Stimulated activated naive CD4-positive, alpha-beta T cell (primary cell): ENCODE measurements around the gene MXRA7.
A peak's percentile ranks its signal among the peaks of the same experiment; 100 is the strongest.

Experiments
- DNase-seq, 6 experiments: peaks; one replicate each; lab custom pipeline; 2025; lab: John Stamatoyannopoulos, UW

The MXRA7 gene

DNA sequence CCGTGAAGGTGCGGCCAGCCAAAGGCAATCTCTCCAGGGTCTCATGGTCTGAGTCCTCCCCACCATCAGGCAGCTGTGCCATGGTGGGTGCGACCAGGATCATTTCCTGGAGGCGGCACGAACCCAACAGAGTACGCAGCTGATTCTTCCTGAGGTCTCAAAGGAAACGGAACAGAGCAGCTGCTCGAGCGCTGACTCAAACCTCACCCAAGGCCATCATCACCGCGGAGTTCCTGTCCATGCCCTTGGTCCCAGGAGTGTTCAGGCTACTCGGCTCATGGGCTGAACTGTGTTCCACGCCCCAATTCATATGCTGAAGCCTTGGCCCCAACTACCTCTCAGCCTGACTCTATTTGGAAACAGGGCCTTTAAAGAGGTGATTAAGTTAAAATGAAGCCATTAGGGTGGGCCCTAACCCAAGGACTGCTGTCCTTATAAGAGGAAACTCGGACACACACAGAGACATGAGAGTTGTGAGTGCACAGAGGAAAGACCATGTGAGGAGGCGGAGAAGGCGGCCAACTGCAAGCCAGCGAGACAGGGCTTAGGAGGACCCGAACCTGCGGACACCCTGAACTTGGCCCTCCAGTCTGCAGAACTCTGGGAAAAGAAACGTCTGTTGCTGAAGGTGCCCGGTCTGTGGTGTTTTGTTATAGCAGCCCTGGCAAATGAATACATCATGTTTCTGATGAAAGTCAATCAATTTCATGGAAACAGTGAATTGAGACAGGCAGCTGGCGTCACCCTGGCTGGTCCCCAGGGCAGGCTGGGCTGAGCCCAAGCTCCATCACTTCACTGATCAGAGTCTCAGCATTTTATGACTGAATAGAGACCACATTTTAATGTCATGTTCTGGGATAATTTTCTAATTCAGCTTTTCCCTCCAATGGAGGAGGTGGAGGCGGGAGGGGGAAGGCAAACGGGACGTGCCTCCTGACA, 13.7 kb downstream of the MXRA7 start:
- no peak for DNase-seq

DNA sequence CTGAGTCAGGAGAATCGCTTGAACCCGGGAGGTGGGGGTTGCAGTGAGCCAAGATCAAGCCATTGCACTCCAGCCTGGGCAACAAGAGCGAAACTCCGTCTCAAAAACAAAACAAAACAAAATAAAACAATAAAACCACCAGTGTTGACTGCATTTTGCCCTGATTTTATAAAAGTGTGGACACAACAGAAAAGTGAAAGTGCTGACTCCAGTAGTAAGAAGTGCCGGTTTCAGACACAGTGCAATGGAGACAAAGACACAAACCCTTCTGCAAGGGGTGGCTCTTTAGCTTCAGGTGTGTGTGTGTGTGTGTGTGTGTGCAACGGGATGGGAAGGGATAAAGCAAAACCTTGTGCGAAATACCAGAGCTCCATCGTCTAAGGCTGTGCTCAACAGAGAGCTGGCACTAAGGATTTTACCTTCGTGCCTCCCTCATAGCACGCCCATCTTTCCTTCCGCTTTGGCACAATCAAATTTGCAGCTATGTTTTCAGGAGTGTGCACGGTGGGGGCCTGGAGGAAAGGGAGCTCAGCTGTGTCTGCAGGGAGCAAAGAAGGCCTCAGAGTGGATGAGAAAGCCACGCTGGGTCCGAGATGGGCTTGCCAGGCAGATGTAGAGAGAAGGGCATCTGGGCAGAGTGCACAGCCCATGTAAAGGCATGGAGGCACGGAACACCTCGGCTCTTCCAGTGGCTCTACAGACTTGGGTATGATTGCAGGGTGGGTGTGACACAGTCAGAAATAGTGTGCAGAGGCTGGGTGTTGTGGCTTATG, 15.5 kb downstream of the MXRA7 start:
- DNase-seq, result no peak

DNA sequence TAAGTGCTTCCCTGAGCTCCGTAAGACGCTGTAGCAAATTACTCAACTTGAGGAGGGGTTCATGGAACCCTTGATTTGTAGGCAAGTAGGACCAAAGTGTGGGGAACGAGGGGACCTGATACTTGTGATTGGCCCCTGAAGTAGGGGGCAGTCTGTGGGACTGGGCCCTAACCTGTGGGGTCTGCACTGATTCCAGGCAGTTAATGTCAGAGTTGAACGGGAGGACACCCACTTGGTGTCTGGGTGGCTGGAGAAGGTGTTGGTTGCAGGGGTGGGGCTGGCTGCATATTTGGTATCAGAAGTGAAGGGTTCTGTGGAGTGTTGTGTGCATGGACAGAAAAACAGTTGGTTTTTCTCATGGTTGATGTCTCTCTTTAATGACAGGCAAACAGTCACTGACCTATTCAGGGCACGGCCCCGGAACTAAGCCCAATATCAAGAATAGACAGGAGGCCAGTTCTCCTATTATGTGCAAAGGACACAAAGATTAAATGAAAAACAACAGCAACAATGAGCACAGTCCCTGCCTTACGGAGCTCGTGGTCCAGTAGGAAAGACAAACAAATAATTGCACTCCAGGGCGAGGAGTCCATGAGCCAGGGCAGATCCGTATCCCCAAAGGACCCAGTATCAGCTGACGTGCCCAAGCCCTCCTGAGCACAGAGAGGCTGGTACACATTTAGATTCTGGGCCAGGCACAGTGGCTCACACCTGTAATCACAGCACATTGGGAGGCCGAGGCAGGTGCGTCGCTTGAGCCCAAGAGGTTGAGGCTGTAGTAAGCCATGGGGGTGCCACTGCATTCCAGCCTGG, 19.2 kb downstream of the MXRA7 start:
- no peak for DNase-seq

DNA sequence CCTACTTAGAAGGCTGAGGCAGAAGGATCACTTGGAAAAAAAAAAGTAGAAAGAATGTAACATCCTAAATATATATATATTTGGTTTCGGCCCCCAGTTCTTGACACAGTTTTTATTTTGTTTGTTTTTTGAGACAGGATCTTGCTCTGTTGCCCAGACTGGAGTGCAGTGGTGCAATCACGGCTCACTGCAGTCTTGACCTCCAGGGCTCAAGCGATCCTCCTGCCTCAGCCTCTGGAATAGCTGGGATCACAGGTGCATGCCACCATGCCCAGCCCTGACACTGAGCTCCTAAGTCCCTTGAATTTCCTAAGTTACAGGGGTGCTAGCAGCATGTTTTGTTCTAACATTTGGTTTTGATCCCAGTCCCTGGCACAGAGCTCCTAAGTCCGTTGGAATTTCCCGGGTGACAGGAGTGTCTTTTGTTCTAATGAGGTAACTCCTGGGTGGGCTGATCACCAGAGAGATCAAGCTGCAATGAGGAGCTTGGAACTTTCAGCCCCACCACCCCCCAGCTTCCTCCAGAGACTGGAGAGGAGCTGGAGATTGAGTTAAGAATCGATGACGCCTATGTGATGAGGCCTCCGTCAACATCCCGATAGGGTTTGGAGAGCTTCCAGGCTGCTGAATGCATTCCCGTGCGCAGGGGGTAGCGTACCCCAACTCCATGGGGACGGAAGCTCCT, 20.0 kb downstream of the MXRA7 start:
- DNase-seq, result no peak

DNA sequence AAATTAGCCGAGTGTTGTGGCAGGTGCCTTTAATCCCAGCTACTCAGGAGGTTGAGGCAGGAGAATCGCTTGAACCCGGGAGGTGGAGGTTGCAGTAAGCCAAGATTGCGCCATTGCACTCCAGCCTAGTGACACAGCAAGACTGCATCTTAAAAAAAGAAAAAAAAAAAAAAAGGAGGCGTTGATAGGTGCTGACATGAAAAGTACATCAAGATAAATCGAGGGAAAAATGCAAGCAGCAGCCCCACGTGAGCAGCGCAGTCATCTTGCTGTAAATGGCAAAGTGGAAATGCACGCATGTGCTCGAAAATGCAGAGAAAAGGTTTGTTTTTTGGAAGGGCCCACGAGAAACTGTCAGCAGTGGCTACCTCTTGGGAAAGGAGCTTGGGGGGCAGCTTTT, 20.9 kb downstream of the MXRA7 start:
- no peak for DNase-seq

DNA sequence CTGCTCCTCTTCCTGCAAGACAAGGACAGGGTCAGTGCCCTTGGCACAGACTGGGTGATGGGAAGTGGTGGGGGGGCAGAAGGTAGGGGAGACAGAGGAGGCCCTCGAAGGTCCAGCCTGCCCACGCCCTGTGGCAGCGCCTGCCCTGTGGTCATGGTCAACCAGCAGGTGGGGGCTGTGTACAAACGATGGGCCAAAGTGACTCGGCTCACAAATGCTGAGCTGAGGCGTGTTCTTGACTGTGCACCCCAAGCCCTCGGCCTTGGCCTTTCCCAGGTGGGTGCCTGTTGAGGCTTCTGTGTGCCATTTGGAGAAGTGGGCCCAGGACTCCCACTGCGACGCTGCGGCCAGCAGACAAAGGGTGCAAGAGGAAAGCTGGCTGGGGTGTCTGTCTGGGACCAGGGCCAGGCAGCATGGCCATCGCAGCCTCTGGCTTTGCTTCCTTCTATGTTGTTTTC, 22.6 kb downstream of the MXRA7 start:
- no peak for DNase-seq

DNA sequence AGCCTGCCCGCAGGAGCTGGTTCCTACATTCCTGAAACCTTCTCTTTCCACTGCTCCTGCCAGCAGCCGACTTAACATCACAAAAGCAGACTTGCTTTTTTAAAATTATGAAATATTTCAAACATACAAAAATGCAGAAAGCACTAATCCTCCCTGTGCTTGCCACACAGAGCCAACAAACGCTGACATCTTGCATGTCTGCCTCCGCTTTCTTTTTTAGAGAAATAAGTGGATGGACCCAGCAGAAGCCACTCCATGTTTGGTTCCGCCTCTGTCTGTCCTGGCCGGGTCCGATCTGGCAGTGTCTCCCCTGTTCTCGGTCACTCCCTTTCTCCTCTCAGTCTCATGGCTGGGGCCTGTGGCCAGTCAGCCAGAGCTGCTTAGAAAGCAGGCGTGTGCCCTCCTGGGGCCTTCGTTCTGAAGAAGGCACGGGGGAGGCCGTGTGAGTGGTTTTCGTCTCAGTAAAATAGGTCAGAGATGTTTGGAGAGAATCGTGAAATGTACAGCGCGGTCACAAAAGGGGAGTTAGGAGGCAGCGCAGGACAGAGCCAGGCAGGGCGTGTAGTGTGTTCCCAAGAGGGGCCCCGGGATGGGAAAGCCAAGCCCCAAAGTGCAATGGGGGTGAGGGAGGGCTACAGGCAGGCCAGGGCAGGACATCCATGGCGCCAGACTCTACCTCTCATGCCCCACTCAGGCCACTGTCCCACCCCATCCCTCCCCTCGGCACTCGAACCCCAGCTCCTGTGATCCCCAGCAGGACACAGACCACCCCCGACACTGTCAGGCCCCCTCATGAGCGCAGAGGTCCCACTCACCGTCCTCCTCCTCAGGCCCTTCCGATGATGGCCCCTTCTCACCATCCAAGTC, 23.2 kb downstream of the MXRA7 start:
- DNase-seq, result no peak

DNA sequence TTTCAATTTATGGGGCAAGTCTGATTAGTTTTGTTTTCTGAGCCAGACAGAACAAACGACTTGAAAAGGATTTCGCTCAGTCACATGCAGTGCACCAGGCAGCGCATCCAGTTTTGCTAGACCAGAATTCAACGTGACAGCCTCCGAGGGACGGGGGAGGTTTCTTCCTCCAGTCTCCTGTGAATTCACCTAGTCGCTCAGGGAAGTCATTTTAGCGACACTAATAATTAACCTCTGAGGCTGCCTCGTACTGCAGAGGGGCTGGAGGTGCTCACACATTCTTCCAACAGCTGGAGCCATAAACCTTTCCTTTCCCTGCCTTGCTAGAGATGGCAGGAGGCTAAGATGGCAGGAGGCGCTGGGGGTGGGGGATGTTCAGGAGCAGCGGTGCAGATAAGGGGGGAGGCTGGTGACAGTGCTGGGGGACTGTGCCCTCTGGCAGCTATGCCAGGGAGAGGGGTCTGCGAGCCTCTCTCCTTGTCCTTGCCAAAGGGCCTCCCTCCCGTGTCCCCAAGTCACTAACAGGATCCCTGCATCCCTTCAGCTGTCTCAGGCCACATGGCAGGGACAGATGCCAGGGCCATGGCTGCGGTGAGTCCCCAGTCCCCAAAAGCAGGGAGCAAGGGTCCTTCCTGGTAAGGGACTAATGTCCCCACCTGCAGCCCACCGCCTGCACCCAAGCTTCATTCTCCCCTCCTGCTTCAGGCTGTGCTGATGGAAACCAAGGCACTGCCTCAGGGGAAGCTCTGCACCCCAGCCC, 24.0 kb downstream of the MXRA7 start:
- DNase-seq, result no peak

DNA sequence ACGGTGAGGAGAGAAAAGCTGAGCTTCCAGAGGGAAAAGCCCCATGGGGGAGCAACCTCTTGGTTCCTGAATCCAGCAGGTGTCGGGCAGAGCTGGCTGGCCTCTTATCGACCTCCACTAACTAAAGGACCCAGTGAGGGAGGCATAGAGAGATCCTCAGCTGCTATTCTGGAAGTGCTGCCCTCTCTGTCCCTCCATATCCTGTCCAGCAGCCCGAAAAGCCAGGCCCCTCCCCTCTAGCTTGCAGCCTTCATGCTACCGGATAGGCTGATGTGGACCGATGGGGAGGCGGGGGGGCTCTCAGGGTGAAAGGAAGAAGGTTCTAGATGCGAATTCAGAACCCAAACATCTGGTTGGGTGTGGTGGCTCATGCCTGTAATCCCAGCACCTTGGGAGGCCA, 24.9 kb downstream of the MXRA7 start:
- no peak for DNase-seq

DNA sequence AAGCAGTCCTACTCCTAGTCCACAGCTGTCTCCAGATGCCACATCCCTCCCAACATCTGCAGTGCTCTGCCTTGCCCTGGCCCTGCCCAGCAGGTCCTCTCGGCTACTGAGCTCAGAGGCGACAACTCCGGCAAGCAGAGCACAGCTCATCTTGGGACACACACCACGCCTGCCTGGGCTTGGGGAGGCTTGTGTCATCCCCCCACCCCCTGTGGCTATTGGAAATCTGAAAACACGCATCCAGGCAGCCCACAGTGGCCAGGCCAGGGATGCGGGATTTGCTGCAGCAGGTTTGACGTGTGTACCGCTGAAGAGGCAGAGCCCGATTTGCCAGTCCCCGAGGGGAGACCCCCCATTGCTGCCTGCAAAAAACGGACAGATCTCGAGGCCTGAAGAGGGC, 25.4 kb downstream of the MXRA7 start:
- DNase-seq, result no peak

DNA sequence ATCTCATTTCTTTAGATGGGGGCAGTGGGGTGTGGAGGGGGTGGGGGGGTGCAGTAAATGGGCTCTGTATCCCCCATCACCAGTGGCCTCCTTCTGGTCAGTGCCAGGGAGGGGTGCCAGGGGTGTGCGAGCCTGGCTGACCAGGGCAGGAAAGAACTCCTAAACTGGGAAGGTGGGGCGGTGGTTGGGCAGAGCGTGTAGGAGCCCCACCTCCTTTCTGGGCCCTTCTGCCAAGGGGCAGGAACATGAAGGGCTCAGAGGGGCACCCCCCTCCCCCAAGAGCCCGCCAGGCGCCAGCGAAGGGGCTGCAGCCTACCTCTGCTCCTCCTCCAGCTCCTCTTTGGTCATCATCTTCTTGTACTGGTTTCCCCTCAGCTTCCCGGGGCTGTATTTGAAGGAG, 26.0 kb downstream of the MXRA7 start:
- no peak for DNase-seq

DNA sequence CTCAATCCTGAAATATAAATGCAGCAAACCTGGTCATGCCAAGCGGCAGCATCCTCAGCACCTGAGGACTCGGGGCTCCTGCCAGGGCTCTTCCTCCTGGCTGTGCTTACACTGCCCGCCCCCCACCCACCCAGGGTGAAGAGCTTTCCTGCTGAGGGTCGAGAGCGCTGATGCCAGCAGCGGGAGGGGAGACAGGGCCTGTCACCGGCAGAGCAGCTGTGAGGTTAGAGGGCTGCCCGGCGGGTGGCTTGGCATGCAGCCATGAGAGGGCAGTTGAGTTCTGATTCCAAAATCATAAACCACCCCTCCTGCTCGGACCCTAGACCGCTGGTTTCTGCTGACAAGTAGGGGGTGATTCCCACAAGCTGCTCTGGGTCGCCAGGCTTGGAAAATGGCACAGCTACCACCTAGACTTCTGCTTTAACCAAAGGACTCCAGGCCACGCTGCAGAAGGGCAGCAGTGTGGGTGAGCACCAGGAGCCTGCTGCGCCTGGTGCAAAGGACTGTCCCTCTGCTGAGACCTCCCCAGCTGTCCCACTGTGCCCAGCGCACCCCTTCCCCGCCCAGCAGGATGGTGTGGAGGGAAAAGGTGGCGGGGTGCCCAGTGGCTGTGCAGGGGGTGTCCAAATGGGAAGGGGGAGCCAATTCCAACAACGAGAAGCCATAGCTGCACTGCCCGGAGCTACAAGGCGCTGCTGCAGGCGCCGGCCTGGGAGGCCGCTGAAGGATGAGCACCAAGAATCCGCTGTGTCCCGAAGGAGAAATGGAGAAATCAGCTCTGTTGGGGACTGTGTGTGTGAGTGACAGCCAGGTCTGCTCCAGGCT, 26.6 kb downstream of the MXRA7 start:
- no peak for DNase-seq

DNA sequence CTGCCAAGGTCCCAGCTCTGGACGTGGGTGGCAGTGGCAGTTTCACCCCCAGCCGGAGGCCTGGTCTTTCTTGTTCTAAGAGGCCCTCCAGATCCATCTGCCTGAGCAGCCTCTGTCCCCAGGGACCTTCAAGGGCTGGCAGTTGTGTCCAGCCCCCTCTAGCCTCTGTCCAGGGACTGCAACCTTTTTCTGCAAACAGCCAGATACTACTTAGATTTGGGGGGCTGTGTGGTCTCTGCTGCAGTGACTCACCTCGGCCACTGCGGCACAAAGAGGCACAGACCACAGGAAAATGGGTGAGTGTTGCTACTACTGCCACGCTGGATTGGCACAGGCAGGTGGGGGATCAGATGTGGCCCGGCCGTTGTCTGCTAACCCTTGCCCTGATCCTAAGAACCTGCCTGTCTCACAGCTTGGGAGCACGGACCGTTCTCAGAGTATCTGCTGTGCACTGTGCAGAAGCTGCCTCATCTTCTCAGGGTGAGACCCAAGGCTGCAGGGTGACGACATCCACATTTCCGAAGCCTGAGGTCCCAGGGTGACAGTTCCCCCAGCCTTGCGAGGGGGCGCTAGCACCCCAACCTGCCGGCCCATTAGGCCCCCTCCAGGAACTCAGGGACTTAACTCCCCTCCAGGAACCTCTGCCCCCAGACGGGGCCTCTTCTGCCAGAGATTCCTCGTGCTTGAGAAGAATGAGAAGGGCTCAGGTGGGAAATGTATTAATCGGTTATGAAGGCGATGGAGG, 27.6 kb downstream of the MXRA7 start:
- DNase-seq, result no peak

DNA sequence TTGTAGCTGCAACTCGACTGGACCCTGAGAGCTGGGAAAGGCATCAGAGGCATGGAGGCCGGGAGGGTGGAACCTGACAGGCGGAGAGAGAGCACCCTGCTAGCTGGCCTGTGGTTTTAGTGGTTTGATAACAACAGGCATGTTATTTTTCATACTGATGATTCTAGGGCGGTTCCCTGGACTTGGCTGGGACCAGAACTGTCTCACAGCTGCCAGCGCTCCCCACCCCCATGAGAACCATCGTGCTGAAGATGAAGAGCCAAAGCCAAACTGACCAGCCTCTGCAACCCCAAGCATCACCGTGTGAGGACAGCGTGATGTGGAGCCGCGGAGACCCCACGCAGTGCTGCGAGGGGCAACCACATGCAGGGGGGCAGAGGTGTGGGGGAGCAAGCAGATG, 28.5 kb downstream of the MXRA7 start:
- no peak for DNase-seq

DNA sequence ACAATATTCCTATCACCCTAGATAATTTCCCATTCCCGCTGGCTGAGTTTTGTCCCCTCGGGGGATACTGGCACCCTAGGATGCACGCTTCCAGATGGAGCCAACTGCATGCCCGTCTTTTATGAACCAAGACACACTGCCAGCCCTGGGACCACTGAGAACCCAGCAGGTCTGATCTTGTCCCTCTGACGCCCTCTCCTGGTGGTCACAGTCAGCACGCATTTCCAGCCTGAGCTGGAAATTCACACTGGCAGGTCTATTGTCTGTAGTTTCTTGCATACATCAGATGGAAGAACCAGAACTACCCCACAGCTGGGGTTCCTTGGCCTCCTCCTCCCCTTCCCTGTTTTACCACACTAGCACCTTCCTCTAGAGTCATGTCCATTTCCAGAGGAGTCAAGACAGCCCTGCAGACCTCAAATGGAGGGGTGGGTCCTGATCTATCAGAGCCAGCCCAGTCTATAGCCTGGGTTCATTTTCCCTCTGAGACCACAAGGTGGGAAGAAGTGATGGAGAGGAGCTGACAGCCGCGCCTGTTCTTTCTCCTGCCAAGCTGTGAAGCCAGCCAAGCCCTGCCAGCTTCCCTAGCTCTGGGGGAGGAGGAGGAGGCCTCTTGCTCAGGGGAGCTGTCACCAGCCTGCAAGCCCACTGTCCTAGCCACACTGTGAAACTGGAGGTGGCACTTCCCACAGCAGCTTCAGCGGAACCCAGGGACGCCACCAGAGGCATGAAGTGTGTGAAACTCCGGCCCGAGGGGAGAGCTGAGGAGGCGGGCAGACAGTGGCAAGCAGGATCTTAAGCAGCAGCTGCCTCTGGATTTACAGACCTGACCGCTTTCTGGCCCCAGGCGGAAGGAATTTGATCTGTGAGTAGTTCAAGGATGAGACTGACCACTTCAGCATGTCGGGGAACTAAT, 29.3 kb downstream of the MXRA7 start:
- peak; percentile 44 to 75 (median 58) for DNase-seq

DNA sequence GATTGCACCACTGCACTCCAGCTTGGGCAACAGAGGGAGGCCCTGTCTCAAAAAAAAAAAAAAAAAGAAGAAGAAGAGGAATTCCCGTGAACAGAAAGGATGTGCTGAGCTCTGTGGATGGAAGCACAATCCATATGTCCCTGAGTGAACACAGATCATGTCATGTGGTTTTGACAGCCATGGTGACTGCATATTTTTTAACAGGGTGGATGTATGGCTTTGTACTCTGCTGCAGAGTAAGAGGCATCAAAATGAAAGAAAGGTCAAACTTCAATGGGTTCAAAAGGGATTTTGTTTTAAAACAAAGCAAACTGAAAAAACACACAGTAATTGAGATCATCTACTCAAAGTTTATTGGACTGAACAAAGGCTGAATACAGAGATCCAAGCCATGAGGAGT, 31.5 kb downstream of the MXRA7 start:
- no peak for DNase-seq

DNA sequence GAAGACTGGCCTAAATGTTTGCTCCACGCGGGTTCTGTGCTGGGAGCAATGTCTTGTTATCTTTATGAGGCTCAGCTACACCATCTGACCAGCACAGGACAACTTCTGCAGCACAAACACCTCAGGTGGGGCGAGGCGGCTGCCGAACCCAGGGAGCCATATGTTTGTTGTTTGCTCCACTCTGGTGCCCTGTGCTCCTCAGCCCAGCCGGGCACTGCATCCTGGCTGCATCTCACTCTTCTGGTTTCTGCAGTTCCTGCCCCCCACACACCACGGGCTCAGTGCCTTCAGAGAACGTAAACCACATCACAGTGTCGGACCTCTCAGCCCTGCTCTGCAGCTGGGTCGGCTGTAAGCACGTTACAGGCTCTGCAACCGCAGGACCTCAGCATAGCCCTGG, 32.4 kb downstream of the MXRA7 start:
- peak in 1 of 6 experiments; percentile 9 for DNase-seq
